Mesodermal cell (in vitro differentiated cells): ENCODE results near the gene PTPRN2.

ENCODE experiments used
- H3K27ac ChIP-seq: 2 replicates; pipeline ENCODE4 v1.7.0; 2013; ENCODE audit warnings: mild to moderate bottlenecking, low read depth, low read length, moderate library complexity; ENCODE audit not compliant: severe bottlenecking
- H3K36me3 ChIP-seq: 2 replicates; pipeline ENCODE4 v1.7.1; 2013; ENCODE audit warnings: mild to moderate bottlenecking, low read length, moderate library complexity; ENCODE audit not compliant: control insufficient read depth, insufficient read depth
- H3K4me1 ChIP-seq: one replicate; pipeline ENCODE4 v1.7.1; 2013; ENCODE audit warnings: mild to moderate bottlenecking, low read length; ENCODE audit not compliant: insufficient read depth, control insufficient read depth, poor library complexity, severe bottlenecking
- H3K4me3 ChIP-seq: 2 replicates; pipeline ENCODE4 v1.7.0; 2013; ENCODE audit warnings: low read length, control low read depth, mild to moderate bottlenecking; ENCODE audit not compliant: insufficient read depth, poor library complexity, severe bottlenecking; ENCODE audit errors: extremely low read depth
- H3K9me3 ChIP-seq: 2 replicates; pipeline ENCODE4 v1.7.1; 2013; ENCODE audit warnings: mild to moderate bottlenecking, low read length, moderate library complexity; ENCODE audit not compliant: control insufficient read depth
- WGBS, 2 experiments: methylation state at CpG; one replicate each; pipeline ENCODE4 v1.1.5; 2013; ENCODE audit warnings: missing lambda C conversion rate in 2 of 2; ENCODE audit not compliant: insufficient coverage in 2 of 2; 5-methylcytosine and 5-hydroxymethylcytosine counted together

Gene PTPRN2

GRCh38 chr7:158614700-158615099 is 27.1 kb upstream of the PTPRN2 start:
- H3K36me3 ChIP-seq = peaks cover 15% of the 10 kb centered on the region
- WGBS, 2 experiments = 90 to 100% methylated on average over 1 of the region's 1 CpG
- H3K27ac ChIP-seq = no peak overlapping the region

DNA sequence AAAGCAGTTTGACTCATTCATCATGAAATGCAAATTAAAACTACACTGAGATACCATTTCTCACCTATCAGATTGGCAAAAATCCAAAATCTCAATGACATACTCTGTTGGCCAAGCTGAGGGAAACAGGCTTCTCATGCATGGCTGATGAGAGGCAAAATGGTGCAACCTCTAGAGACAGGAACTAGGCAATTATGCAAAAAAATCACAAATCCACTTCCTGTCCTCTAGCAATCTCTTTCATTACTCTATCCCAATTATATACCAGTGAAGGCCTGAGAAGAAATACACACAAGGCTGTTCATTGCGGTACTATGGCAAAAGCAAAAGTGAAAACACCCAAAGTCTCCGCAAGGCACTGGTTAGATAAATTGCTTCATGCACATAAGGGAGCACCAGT is 25.9 kb upstream of the PTPRN2 start:
- Histone ChIP-seq H3K9me3 (no peaks in the 10 kb centered on the region), H3K36me3 (peaks cover 10% of the 10 kb centered on the region), H3K27ac (no peak overlapping the region), H3K4me3 (no peak overlapping the region), H3K4me1 (no peaks in the 10 kb centered on the region)
- 100% methylated on average over 2 of the region's 2 CpGs for WGBS, 2 experiments

More at GRCh38 chr7:158614700-158615099, 27.1 kb upstream of the PTPRN2 start:
- H3K4me3 ChIP-seq = no peak overlapping the region
- no peaks in the 10 kb centered on the region for H3K4me1 ChIP-seq
- H3K9me3 ChIP-seq = no peaks in the 10 kb centered on the region

DNA sequence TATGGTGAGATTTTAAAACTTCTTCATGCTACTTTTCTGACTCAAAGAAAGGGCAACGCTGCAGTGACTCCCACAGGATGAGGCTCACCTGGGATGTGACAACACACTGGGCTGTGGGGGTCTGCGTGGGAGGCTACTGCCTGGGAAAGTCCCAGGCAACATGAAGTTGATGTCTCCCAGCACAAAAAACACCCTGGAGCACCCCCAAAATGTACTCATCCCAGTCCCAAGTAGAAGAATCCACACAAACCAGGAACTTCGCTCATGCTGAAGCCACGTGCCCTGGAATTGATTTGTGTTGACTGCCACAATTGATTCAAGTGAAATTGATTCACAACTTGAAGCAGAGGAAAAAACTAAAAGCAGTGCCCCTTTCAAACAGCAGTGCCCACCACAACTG is 24.9 kb upstream of the PTPRN2 start:
- H3K36me3 ChIP-seq = peaks cover 12% of the 10 kb centered on the region
- WGBS, 2 experiments = 89 to 100% methylated on average over 3 to 4 of the region's 4 CpGs
- no peaks in the 10 kb centered on the region for H3K9me3 ChIP-seq

DNA sequence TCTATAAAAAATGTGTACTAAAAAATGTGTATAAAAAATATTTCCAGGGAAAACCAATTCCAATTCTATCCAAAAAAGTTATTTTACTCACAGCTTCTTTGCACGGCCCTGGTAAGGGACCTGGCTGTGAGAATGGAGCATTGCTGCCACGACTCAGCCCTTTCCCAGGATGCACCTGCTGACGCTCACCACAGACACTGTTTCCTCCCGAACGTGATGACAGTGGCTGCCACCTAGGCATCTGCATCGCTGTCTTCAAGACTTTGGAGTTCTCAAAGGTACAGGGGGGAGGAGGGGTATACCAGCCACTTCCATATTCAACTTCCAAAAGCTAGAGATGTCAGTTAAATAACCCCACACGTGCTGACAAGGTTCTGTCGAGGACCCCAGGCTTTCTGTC is 23.9 kb upstream of the PTPRN2 start:
- WGBS, 2 experiments = 93 to 99% methylated on average over 6 to 8 of the region's 8 CpGs
- H3K4me1 ChIP-seq = no peaks in the 10 kb centered on the region
- H3K9me3 ChIP-seq = no peaks in the 10 kb centered on the region
- no peak overlapping the region for H3K27ac ChIP-seq
- peaks cover 23% of the 10 kb centered on the region for H3K36me3 ChIP-seq
- H3K4me3 ChIP-seq = no peak overlapping the region

More for the DNA sequence above, 24.9 kb upstream of the PTPRN2 start:
- no peak overlapping the region for H3K4me3 ChIP-seq
- H3K27ac ChIP-seq = no peak overlapping the region
- no peaks in the 10 kb centered on the region for H3K4me1 ChIP-seq

GRCh38 chr7:158609313-158609974 is 21.8 kb upstream of the PTPRN2 start:
- no peaks in the 10 kb centered on the region for H3K4me1 ChIP-seq
- H3K9me3 ChIP-seq = no peaks in the 10 kb centered on the region
- H3K4me3 ChIP-seq = no peak overlapping the region
- H3K27ac ChIP-seq = no peak overlapping the region
- peaks cover 24% of the 10 kb centered on the region for H3K36me3 ChIP-seq
- WGBS, 2 experiments = 86 to 93% methylated on average over 6 of the region's 7 CpGs

DNA sequence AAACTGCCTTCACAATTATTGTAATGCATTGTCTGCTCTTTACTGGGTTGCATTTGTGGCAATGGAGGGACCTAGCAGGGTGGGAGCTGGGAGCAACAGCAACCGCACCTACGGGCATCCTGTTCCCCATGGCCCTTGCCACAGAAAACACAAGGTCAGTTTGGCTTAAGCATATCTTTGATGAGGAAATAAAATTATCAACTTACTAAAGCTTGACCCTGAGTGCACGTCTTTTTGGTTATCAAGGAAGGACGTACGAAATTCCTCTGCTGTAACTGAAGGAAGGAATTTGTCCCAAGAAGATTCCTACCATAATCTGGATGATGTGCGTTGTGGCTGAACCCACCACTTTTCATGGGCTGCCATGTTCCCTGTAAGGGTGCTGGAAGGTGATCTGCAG is 19.9 kb upstream of the PTPRN2 start:
- H3K4me1 ChIP-seq = peaks cover 3% of the 10 kb centered on the region
- H3K27ac ChIP-seq = no peak overlapping the region
- H3K4me3 ChIP-seq = no peak overlapping the region
- peaks cover 21% of the 10 kb centered on the region for H3K36me3 ChIP-seq
- no peaks in the 10 kb centered on the region for H3K9me3 ChIP-seq
- 96% methylated on average over 3 to 4 of the region's 6 CpGs for WGBS, 2 experiments

DNA sequence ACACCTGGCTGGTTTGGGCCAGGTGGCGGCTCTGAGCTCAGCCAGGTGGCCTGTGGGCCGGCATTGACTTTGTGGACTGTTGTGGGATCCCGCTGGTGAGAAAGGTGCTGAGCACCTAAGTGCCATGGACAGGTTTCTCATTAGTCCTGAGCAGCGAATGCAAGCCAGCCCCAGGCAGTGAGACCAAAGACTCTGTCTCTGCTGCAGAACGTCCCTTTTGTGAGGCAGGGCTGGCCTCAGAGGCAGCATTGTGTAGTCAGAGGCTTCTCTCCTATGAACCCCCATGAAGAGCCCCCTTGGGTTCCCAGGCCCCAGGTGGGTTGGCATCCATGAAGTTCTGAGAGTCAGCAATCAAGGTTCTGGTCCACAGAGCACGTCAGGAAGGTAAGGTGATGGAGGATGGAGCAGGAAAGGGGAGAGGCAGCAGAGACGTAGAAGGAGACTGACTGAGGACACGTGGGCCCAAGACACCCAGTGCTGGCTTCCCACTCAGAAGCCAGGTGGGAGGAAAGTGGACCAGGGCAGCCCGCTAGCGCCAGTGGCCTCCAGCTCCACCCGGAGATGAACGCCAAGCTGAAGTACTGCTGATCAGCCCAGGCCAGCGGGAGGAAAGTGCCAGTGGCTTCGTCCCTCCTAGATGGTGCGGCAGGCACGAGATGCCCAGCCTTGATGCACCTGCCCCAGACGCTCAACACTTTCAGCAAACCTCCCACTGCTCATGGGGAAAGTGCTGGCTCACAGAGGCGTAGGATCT is 19.2 kb upstream of the PTPRN2 start:
- Histone ChIP-seq H3K4me1 (peaks cover 3% of the 10 kb centered on the region), H3K4me3 (no peak overlapping the region), H3K9me3 (no peaks in the 10 kb centered on the region), H3K27ac (no peak overlapping the region), H3K36me3 (peaks cover 19% of the 10 kb centered on the region)
- WGBS, 2 experiments = 93 to 95% methylated on average over 17 to 18 of the region's 18 CpGs

DNA sequence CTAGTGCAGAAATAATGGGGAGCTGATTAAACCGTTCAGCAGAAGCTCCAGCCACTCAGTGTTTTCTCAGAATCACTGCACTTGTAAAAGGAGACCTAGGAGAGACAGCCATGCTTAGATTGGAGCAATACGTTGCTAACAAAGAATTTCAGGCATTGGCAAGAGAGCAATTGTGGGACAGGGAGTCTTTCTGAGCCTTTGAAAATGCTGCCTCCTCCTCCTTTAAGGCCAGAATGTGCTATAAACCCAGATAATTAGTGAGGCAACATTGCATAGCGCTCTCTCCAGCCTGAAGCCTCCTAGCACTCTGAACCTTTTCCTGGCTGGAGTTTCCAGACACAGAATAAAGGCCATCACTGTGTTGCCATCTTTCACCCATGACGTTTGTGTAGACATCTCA is 18.5 kb upstream of the PTPRN2 start:
- Histone ChIP-seq H3K4me3 (no peak overlapping the region), H3K4me1 (peaks cover 3% of the 10 kb centered on the region), H3K36me3 (peaks cover 15% of the 10 kb centered on the region), H3K27ac (no peak overlapping the region), H3K9me3 (no peaks in the 10 kb centered on the region)
- 91% methylated on average over 4 of the region's 4 CpGs for WGBS, 2 experiments

DNA sequence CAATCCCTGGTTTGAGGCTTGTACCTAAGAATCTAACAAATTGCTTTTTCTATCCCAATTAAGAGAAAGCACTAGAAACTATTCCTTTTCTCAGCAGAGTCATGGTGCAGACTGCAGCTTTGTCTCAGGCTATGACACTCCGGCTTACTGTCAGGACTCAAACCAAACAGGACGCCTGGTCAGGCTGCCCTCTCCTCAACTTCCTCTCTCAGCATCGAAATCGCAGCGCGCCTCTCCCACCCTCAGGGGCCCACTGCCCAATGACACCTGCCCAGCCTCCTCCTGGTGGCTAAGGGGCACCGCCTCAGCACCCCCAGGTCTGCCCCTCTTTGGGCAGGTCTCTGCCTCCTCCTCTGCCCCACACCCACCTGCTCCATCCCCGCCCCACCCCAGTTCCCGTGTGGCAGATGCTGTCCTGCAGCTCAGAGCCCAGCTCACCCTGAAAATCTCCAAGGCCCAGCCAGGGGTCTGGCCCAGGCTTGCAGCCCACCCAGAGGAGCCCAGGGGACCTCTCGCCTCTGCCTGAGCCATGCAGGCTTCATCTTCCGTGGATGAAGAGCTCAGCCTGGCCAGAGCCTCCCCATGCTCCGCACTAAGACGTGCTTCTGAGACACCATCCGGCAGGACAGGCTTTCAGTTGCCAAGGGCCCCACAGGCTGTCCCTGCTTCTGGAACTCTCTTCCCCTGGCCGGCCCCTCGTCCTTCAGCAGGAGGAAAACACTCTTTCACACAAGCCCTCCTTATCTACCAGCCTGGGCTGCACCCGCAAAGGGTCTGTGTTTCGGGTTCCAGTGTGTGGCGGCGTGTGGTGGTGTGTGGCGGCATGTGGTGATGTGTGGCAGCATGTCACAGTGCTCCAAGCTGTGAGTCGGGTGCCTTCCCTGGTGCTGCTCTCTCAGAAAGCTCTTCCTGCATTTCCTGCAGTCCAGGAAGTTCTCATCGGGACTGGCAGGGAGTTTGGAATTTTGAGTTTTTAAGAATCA is 16.4 kb upstream of the PTPRN2 start:
- H3K9me3 ChIP-seq = no peaks in the 10 kb centered on the region
- H3K36me3 ChIP-seq = peaks cover 15% of the 10 kb centered on the region
- peaks cover 3% of the 10 kb centered on the region for H3K4me1 ChIP-seq
- WGBS, 2 experiments = 93 to 94% methylated on average over 11 to 20 of the region's 23 CpGs
- no peak overlapping the region for H3K4me3 ChIP-seq
- no peak overlapping the region for H3K27ac ChIP-seq

DNA sequence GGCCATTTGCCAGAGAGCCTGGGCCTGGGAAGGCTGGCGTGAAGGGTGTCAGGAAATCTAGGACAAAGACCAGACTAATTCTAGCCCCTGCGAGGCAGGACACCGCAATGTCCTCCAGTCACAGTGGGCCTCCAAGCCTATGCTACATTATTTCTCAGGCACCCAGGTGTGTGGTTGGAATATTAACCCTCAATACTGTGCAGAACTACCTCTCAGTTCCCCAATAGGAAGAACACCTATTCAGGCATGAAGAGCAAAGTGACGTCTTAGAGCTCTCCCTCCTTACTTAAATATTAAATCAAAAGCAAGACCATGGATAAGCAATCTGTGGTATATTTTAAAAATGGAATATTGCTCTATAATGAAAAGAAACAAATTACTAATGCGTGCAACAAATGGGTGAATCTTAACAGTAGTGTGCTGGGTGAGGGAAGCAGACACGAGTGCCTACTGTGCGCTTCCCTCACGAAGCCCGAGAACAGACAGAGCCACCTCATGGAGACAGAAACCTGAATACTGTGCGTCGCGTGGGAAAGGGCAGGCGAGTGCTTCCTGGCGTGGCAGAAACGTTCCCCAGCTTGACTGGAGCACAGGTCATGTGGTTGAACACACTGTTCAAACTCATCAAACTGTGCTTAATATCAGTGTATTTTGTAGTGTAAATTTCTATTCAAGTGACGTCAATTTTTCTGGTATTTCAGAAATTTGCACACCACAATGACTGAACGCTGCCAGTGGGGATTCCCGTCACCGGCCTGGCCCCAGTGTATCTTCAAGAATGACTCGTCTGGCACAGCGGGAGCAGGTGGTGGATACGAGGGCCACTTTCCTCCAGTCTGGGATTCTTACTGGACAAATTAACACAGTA is 15.5 kb upstream of the PTPRN2 start:
- no peak overlapping the region for H3K4me3 ChIP-seq
- H3K36me3 ChIP-seq = peaks cover 15% of the 10 kb centered on the region
- peaks cover 3% of the 10 kb centered on the region for H3K4me1 ChIP-seq
- WGBS, 2 experiments = 97% methylated on average over 16 to 17 of the region's 22 CpGs
- no peak overlapping the region for H3K27ac ChIP-seq
- no peaks in the 10 kb centered on the region for H3K9me3 ChIP-seq
